HG02571 (cell line): ENCODE data around the gene R3HCC1L.
"Not testable (repeated sequence)": the region's sequence is repeated elsewhere in the genome, so short reads cannot be mapped to it uniquely, and the experiment has no call there.

Source experiments
- ATAC-seq: cut with Tn5 transposase; IDR thresholded peaks from one replicate; pipeline ENCODE4 v1.9.1; 2021; ENCODE audit warnings: mild to moderate bottlenecking, moderate library complexity; ENCODE audit not compliant: unreplicated experiment

Gene R3HCC1L

GRCh38 chr10:98226508-98227144 lies 92.2 kb downstream of the R3HCC1L start:
- no peak for ATAC-seq

- not testable (repeated sequence) for ATAC-seq
Observed at GRCh38 chr10:98227713-98228112, 93.3 kb downstream of the R3HCC1L start.

GRCh38 chr10:98228266-98228665 lies 93.8 kb downstream of the R3HCC1L start:
- not testable (repeated sequence) for ATAC-seq

- ATAC-seq = no peak
Observed at GRCh38 chr10:98231417-98231816, 97.0 kb downstream of the R3HCC1L start.

GRCh38 chr10:98235846-98236245 lies 101.4 kb downstream of the R3HCC1L start:
- ATAC-seq = no peak

GRCh38 chr10:98236862-98237261 lies 102.4 kb downstream of the R3HCC1L start:
- no peak for ATAC-seq

GRCh38 chr10:98238391-98238790 lies 103.9 kb downstream of the R3HCC1L start:
- ATAC-seq = no peak

- no peak for ATAC-seq
Observed at GRCh38 chr10:98240524-98240923, 106.1 kb downstream of the R3HCC1L start.

- no peak for ATAC-seq
Observed at GRCh38 chr10:98242823-98243222, 108.4 kb downstream of the R3HCC1L start.

GRCh38 chr10:98244141-98244540 lies 109.7 kb downstream of the R3HCC1L start:
- ATAC-seq = no peak

GRCh38 chr10:98244586-98244985 lies 110.1 kb downstream of the R3HCC1L start:
- ATAC-seq = no peak

- ATAC-seq = no peak
Observed at GRCh38 chr10:98246911-98247805, 112.7 kb downstream of the R3HCC1L start.

GRCh38 chr10:98248018-98248417 lies 113.6 kb downstream of the R3HCC1L start:
- no peak for ATAC-seq

GRCh38 chr10:98249134-98249533 lies 114.7 kb downstream of the R3HCC1L start:
- ATAC-seq = no peak

GRCh38 chr10:98251399-98251798 lies 116.9 kb downstream of the R3HCC1L start:
- ATAC-seq = no peak

- no peak for ATAC-seq
Observed at GRCh38 chr10:98252464-98252863, 118.0 kb downstream of the R3HCC1L start.

GRCh38 chr10:98253499-98253898 lies 119.0 kb downstream of the R3HCC1L start:
- no peak for ATAC-seq

GRCh38 chr10:98254234-98254974 lies 119.9 kb downstream of the R3HCC1L start:
- ATAC-seq = no peak

GRCh38 chr10:98255146-98255877 lies 120.9 kb downstream of the R3HCC1L start:
- ATAC-seq = no peak

- no peak for ATAC-seq
Observed at GRCh38 chr10:98256692-98257091, 122.2 kb downstream of the R3HCC1L start.

- no peak for ATAC-seq
Observed at GRCh38 chr10:98257198-98257597, 122.7 kb downstream of the R3HCC1L start.
